ENCODE data around the gene SH3RF3. TPM values are rescaled to one million over a fixed set of nuclear protein-coding genes. Genes with fewer than 3 reads are reported as not detected.
A peak's percentile ranks its signal among the peaks of the same experiment; 100 is the strongest.

Gene SH3RF3
- total and polyA plus RNA-seq, 10 of the 15 experiments (the other 5 are each of a cell fraction or from before 2014, with no cell fraction given): 0.08 to 8.8 (median 2.3) TPM

DNA sequence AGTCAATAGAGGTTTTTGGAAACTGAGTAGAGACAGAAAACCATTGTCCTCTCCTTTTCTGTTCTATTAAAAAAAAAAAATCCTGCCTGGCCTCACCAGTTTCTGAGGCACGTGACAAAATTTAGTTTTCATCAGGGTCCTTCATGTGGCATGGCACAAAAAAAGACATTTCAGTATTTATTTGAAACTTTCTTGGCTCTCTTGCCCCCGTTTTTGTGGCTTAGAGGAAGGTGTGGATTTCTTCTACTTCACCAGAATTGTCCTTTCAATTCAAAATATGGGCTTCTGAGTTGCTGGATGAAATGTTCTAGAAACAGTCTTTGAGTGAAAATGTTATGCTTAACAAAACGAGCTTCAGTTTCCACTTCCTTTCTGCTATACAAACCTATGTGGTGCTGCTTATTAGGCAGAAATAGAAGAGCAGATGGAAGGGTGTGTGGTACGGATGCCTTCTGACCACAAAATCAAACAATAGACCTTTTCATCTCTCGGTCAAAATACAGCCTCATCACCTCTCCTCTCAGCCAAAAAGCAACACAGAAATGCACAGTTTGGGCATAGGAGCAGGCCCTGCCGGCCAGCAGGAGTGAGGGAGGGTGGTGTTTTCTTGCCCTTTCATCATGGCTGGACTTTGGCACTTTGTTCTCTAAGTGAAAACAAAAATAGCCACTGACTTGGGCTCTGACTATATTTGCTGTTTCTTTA lies 89.2 kb downstream of the SH3RF3 start (continued):
- TF ChIP-seq, protein P1, sequence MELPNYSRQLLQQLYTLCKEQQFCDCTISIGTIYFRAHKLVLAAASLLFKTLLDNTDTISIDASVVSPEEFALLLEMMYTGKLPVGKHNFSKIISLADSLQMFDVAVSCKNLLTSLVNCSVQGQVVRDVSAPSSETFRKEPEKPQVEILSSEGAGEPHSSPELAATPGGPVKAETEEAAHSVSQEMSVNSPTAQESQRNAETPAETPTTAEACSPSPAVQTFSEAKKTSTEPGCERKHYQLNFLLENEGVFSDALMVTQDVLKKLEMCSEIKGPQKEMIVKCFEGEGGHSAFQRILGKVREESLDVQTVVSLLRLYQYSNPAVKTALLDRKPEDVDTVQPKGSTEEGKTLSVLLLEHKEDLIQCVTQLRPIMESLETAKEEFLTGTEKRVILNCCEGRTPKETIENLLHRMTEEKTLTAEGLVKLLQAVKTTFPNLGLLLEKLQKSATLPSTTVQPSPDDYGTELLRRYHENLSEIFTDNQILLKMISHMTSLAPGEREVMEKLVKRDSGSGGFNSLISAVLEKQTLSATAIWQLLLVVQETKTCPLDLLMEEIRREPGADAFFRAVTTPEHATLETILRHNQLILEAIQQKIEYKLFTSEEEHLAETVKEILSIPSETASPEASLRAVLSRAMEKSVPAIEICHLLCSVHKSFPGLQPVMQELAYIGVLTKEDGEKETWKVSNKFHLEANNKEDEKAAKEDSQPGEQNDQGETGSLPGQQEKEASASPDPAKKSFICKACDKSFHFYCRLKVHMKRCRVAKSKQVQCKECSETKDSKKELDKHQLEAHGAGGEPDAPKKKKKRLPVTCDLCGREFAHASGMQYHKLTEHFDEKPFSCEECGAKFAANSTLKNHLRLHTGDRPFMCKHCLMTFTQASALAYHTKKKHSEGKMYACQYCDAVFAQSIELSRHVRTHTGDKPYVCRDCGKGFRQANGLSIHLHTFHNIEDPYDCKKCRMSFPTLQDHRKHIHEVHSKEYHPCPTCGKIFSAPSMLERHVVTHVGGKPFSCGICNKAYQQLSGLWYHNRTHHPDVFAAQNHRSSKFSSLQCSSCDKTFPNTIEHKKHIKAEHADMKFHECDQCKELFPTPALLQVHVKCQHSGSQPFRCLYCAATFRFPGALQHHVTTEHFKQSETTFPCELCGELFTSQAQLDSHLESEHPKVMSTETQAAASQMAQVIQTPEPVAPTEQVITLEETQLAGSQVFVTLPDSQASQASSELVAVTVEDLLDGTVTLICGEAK (IDR thresholded peaks at IDR 0.05; ENCODE audit: borderline replicate concordance): no peak
- TF ChIP-seq, protein P2, sequence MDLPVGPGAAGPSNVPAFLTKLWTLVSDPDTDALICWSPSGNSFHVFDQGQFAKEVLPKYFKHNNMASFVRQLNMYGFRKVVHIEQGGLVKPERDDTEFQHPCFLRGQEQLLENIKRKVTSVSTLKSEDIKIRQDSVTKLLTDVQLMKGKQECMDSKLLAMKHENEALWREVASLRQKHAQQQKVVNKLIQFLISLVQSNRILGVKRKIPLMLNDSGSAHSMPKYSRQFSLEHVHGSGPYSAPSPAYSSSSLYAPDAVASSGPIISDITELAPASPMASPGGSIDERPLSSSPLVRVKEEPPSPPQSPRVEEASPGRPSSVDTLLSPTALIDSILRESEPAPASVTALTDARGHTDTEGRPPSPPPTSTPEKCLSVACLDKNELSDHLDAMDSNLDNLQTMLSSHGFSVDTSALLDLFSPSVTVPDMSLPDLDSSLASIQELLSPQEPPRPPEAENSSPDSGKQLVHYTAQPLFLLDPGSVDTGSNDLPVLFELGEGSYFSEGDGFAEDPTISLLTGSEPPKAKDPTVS (IDR thresholded peaks at IDR 0.05; ENCODE audit: low read depth, low read length): no peak
- TF ChIP-seq STAT3 (IDR thresholded peaks at IDR 0.05; ENCODE audit: low read depth, low read length) (no peak), YBX1 (IDR thresholded peaks at IDR 0.05) (no peak), ETV6 (conservative IDR thresholded peaks at IDR 0.05 in 1 of 2, IDR thresholded peaks at IDR 0.05 in 1 of 2; ENCODE audit: borderline replicate concordance in 1 of 2, low read depth in 1 of 2) (peak in 1 of 2 experiments; percentile 58; a peak in 1 of 4 replicates), ZSCAN29 (IDR thresholded peaks at IDR 0.05) (no peak), IRF4 (IDR thresholded peaks at IDR 0.05; ENCODE audit: low read depth, low read length) (no peak), EGR1 (IDR thresholded peaks at IDR 0.05; ENCODE audit: borderline replicate concordance in 1 of 2, low read depth in 2 of 2, low read length in 2 of 2) (no peak), TCF7 (IDR thresholded peaks at IDR 0.05; ENCODE audit: borderline replicate concordance) (no peak), BCL11A (IDR thresholded peaks at IDR 0.05; ENCODE audit: low read depth, low read length) (no peak), JUND (IDR thresholded peaks at IDR 0.05; ENCODE audit: low read depth, low read length) (no peak)
- TF ChIP-seq, protein P3, sequence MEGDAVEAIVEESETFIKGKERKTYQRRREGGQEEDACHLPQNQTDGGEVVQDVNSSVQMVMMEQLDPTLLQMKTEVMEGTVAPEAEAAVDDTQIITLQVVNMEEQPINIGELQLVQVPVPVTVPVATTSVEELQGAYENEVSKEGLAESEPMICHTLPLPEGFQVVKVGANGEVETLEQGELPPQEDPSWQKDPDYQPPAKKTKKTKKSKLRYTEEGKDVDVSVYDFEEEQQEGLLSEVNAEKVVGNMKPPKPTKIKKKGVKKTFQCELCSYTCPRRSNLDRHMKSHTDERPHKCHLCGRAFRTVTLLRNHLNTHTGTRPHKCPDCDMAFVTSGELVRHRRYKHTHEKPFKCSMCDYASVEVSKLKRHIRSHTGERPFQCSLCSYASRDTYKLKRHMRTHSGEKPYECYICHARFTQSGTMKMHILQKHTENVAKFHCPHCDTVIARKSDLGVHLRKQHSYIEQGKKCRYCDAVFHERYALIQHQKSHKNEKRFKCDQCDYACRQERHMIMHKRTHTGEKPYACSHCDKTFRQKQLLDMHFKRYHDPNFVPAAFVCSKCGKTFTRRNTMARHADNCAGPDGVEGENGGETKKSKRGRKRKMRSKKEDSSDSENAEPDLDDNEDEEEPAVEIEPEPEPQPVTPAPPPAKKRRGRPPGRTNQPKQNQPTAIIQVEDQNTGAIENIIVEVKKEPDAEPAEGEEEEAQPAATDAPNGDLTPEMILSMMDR (IDR thresholded peaks at IDR 0.05 in 2 of 3, conservative IDR thresholded peaks at IDR 0.05 in 1 of 3; ENCODE audit: control insufficient read depth in 2 of 3, extremely low read depth in 1 of 3, insufficient read depth in 1 of 3, low read depth in 3 of 3, low read length in 3 of 3): no peak
- TF ChIP-seq, protein P4, sequence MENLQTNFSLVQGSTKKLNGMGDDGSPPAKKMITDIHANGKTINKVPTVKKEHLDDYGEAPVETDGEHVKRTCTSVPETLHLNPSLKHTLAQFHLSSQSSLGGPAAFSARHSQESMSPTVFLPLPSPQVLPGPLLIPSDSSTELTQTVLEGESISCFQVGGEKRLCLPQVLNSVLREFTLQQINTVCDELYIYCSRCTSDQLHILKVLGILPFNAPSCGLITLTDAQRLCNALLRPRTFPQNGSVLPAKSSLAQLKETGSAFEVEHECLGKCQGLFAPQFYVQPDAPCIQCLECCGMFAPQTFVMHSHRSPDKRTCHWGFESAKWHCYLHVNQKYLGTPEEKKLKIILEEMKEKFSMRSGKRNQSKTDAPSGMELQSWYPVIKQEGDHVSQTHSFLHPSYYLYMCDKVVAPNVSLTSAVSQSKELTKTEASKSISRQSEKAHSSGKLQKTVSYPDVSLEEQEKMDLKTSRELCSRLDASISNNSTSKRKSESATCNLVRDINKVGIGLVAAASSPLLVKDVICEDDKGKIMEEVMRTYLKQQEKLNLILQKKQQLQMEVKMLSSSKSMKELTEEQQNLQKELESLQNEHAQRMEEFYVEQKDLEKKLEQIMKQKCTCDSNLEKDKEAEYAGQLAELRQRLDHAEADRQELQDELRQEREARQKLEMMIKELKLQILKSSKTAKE (IDR thresholded peaks at IDR 0.05; ENCODE audit: low read depth, poor library complexity, severe bottlenecking): no peak

All from GM12878 (cell line).